Activated naive CD8-positive, alpha-beta T cell treated with anti-CD3 and anti-CD28 coated beads, Interleukin-2, amount 10 ng/mL, durations not matched to agents 7 days and 5 days (primary cell): ENCODE data around the gene TRIM29. TPM values are rescaled to one million over a fixed set of nuclear protein-coding genes. Genes with fewer than 3 reads are reported as not detected.
"Not testable (repeated sequence)": the region's sequence is repeated elsewhere in the genome, so short reads cannot be mapped to it uniquely, and the experiment has no call there.

Experiments
- ATAC-seq: fragments of 150-1000 bp; cut with Tn5 transposase; one replicate; pipeline ENCODE4 v1.10.0; 2021; ENCODE audit warnings: low read depth, moderate library complexity
- POLR2A ChIA-PET: fragments of 350-600 bp; sonication (Branson Sonifier 250); formaldehyde crosslinking; loops from one replicate; lab custom pipeline; 2021; ENCODE audit warnings: antibody characterized with exemption; lab: Charles Lee
- DNase-seq: peaks from one replicate; pipeline ENCODE4 v3.0.0; 2021
- H3K27ac Mint-ChIP-seq: one replicate; pipeline ENCODE4 v1.8.0; 2022; ENCODE audit warnings: mild to moderate bottlenecking, mixed read lengths
- H3K27me3 Mint-ChIP-seq: one replicate; pipeline ENCODE4 v1.8.0; 2022; ENCODE audit warnings: mild to moderate bottlenecking, moderate library complexity, mixed read lengths
- H3K36me3 Mint-ChIP-seq: one replicate; pipeline ENCODE4 v1.8.0; 2021; ENCODE audit warnings: mild to moderate bottlenecking, mixed read lengths
- H3K4me1 Mint-ChIP-seq: one replicate; pipeline ENCODE4 v1.8.0; 2021; ENCODE audit warnings: mixed read lengths
- H3K4me3 Mint-ChIP-seq: one replicate; pipeline ENCODE4 v1.8.0; 2022; ENCODE audit warnings: mild to moderate bottlenecking, moderate library complexity, mixed read lengths
- H3K9me3 Mint-ChIP-seq: one replicate; pipeline ENCODE4 v1.8.0; 2021; ENCODE audit warnings: mixed read lengths
- total RNA-seq, 2 experiments: library from RNA; stranded (reverse); gene quantifications; one replicate each; pipeline ENCODE4 v1.2.3, GENCODE V29; 2021

The TRIM29 gene
- total RNA-seq, 2 experiments from 2014 or later: not detected

GRCh38 chr11:120180063-120180462 lies 42.1 kb upstream of the TRIM29 start:
- ATAC-seq, H3K4me3 Mint-ChIP-seq, H3K27me3 Mint-ChIP-seq, H3K36me3 Mint-ChIP-seq, H3K9me3 Mint-ChIP-seq, H3K4me1 Mint-ChIP-seq, H3K27ac Mint-ChIP-seq, DNase-seq: not testable (repeated sequence)
- POLR2A ChIA-PET: interaction anchor here (0.7 kb wide), 2 partner anchors 13 to 210 kb away, joined by 3 to 4 read pairs; no protein-coding TSS in a partner anchor

GRCh38 chr11:120179057-120179672 lies 41.3 kb upstream of the TRIM29 start:
- Mint-ChIP-seq H3K36me3 (no peaks in the 10 kb centered on the region), H3K27me3 (peaks cover 14% of the 10 kb centered on the region), H3K4me3 (no peak overlapping the region), H3K27ac (no peak overlapping the region), H3K9me3 (no peaks in the 10 kb centered on the region), H3K4me1 (no peaks in the 10 kb centered on the region)
- POLR2A ChIA-PET: interaction anchor here (0.7 kb wide), 1 partner anchor 211 kb away, joined by 3 read pairs; no protein-coding TSS in a partner anchor
- ATAC-seq: no peak
- no peak for DNase-seq

- no peak for ATAC-seq
- Mint-ChIP-seq H3K36me3 (no peaks in the 10 kb centered on the region), H3K27ac (no peak overlapping the region), H3K27me3 (peaks cover 19% of the 10 kb centered on the region), H3K9me3 (no peaks in the 10 kb centered on the region), H3K4me3 (no peak overlapping the region), H3K4me1 (no peaks in the 10 kb centered on the region)
- DNase-seq: no peak
- POLR2A ChIA-PET: no interaction called here
Observed at GRCh38 chr11:120178561-120179056, 40.7 kb upstream of the TRIM29 start.

GRCh38 chr11:120174866-120175265 lies 37.0 kb upstream of the TRIM29 start:
- H3K9me3 Mint-ChIP-seq: no peaks in the 10 kb centered on the region
- H3K4me3 Mint-ChIP-seq: no peak overlapping the region
- H3K27ac Mint-ChIP-seq: no peak overlapping the region
- H3K4me1 Mint-ChIP-seq: no peaks in the 10 kb centered on the region
- H3K27me3 Mint-ChIP-seq: peaks cover 32% of the 10 kb centered on the region
- POLR2A ChIA-PET: no interaction called here
- ATAC-seq (no peak), DNase-seq (no peak)
- H3K36me3 Mint-ChIP-seq: no peaks in the 10 kb centered on the region

- peaks cover 33% of the 10 kb centered on the region for H3K27me3 Mint-ChIP-seq
- no peak overlapping the region for H3K27ac Mint-ChIP-seq
- no peak for DNase-seq
- POLR2A ChIA-PET: no interaction called here
- no peak for ATAC-seq
- H3K4me3 Mint-ChIP-seq: no peak overlapping the region
- no peaks in the 10 kb centered on the region for H3K36me3 Mint-ChIP-seq
- H3K9me3 Mint-ChIP-seq: no peaks in the 10 kb centered on the region
- H3K4me1 Mint-ChIP-seq: peaks cover 3% of the 10 kb centered on the region
Observed at GRCh38 chr11:120173807-120174206, 35.9 kb upstream of the TRIM29 start.

GRCh38 chr11:120173019-120173705 lies 35.2 kb upstream of the TRIM29 start:
- Mint-ChIP-seq H3K27me3 (peaks cover 38% of the 10 kb centered on the region), H3K9me3 (no peaks in the 10 kb centered on the region)

GRCh38 chr11:120172054-120172911 lies 34.4 kb upstream of the TRIM29 start:
- H3K36me3 Mint-ChIP-seq: no peaks in the 10 kb centered on the region
- H3K27ac Mint-ChIP-seq: no peak overlapping the region
- peaks cover 6% of the 10 kb centered on the region for H3K4me1 Mint-ChIP-seq
- ATAC-seq (no peak), DNase-seq (peak; percentile 60)
- peaks cover 47% of the 10 kb centered on the region for H3K27me3 Mint-ChIP-seq
- no peaks in the 10 kb centered on the region for H3K9me3 Mint-ChIP-seq
- POLR2A ChIA-PET: no interaction called here
- no peak overlapping the region for H3K4me3 Mint-ChIP-seq

More at GRCh38 chr11:120173019-120173705, 35.2 kb upstream of the TRIM29 start:
- Mint-ChIP-seq H3K4me3 (no peak overlapping the region), H3K27ac (no peak overlapping the region), H3K4me1 (peaks cover 6% of the 10 kb centered on the region), H3K36me3 (no peaks in the 10 kb centered on the region)
- POLR2A ChIA-PET: no interaction called here
- ATAC-seq (no peak), DNase-seq (no peak)

- DNase-seq (no peak), ATAC-seq (no peak)
- peaks cover 60% of the 10 kb centered on the region for H3K27me3 Mint-ChIP-seq
- no peak overlapping the region for H3K4me3 Mint-ChIP-seq
- peaks cover 6% of the 10 kb centered on the region for H3K4me1 Mint-ChIP-seq
- no peaks in the 10 kb centered on the region for H3K9me3 Mint-ChIP-seq
- H3K36me3 Mint-ChIP-seq: no peaks in the 10 kb centered on the region
- POLR2A ChIA-PET: no interaction called here
- no peak overlapping the region for H3K27ac Mint-ChIP-seq
Observed at GRCh38 chr11:120170741-120171261, 32.9 kb upstream of the TRIM29 start.

- POLR2A ChIA-PET: no interaction called here
- peaks cover 67% of the 10 kb centered on the region for H3K27me3 Mint-ChIP-seq
- DNase-seq (no peak), ATAC-seq (no peak)
- no peak overlapping the region for H3K4me3 Mint-ChIP-seq
- H3K27ac Mint-ChIP-seq: no peak overlapping the region
- H3K4me1 Mint-ChIP-seq: peaks cover 6% of the 10 kb centered on the region
- no peaks in the 10 kb centered on the region for H3K9me3 Mint-ChIP-seq
- H3K36me3 Mint-ChIP-seq: no peaks in the 10 kb centered on the region
Observed at GRCh38 chr11:120169981-120170698, 32.2 kb upstream of the TRIM29 start.

- Mint-ChIP-seq H3K27ac (no peak overlapping the region), H3K4me1 (peaks cover 6% of the 10 kb centered on the region), H3K27me3 (peaks cover 68% of the 10 kb centered on the region), H3K4me3 (peak overlapping the region; percentile 77), H3K9me3 (no peaks in the 10 kb centered on the region), H3K36me3 (no peaks in the 10 kb centered on the region)
- peak; percentile 89 for DNase-seq
- POLR2A ChIA-PET: interaction anchor here (0.7 kb wide), 1 partner anchor 1556 kb away, joined by 3 read pairs; no protein-coding TSS in a partner anchor
- peak; percentile 89 for ATAC-seq
Observed at GRCh38 chr11:120168960-120169681, 31.2 kb upstream of the TRIM29 start.

- DNase-seq (no peak), ATAC-seq (no peak)
- Mint-ChIP-seq H3K27me3 (peaks cover 69% of the 10 kb centered on the region), H3K36me3 (no peaks in the 10 kb centered on the region), H3K9me3 (no peaks in the 10 kb centered on the region), H3K4me1 (peaks cover 6% of the 10 kb centered on the region), H3K4me3 (peak overlapping the region; percentile 77), H3K27ac (no peak overlapping the region)
- POLR2A ChIA-PET: interaction anchor here (0.7 kb wide), 1 partner anchor 1557 kb away, joined by 3 read pairs; no protein-coding TSS in a partner anchor
Observed at GRCh38 chr11:120168108-120168959, 30.4 kb upstream of the TRIM29 start.
